GM12891 (cell line): ENCODE measurements around the gene SIRT4.

ENCODE experiments used
- POLR2A ChIP-seq: IDR thresholded peaks from 2 replicates; pipeline ENCODE4 v1.6.1; 2011; ENCODE audit warnings: low read depth, low read length, control low read depth
- POLR2AphosphoS5 ChIP-seq: IDR thresholded peaks from 2 replicates; pipeline ENCODE4 v1.6.1; 2011; ENCODE audit warnings: low read depth, low read length, control low read depth
- POU2F2 ChIP-seq: IDR thresholded peaks from 2 replicates; pipeline ENCODE4 v1.6.1; 2011; ENCODE audit warnings: low read depth, mild to moderate bottlenecking, control low read depth, low read length, moderate library complexity
- SPI1 ChIP-seq: IDR thresholded peaks from 2 replicates; pipeline ENCODE4 v1.6.1; 2011; ENCODE audit warnings: low read depth, low read length, control low read depth
- TAF1 ChIP-seq: IDR thresholded peaks from 2 replicates; pipeline ENCODE4 v1.6.1; 2011; ENCODE audit warnings: low read depth, low read length, control low read depth

DNA sequence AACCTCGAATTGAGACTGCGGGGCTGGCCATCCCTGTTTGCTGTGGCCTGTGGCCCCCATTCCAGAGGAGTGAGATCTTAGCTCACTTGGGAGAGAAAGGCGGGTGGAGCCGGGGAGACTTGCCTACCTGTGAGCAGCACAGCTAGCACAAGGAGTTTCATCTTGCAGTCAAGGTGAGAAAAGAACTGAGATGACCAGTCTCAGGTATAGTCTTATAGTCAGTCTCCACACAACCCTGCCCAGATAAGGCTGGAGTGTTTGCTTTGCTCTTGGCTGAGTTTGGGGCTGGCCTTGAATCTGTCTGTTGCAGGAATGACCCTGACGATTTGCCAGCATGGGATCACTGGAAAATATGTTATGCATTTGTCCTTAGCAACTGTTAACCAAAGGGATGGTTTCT lies 25.5 kb downstream of the SIRT4 start, which contains the start of gene PLA2G1B:
- TF ChIP-seq POLR2A = no peak
- TF ChIP-seq TAF1 = no peak
- no peak for TF ChIP-seq POLR2AphosphoS5
- no peak for TF ChIP-seq POU2F2
- no peak for TF ChIP-seq SPI1
